ENCODE results near the gene AKAP6.

AKAP6 gene

DNA sequence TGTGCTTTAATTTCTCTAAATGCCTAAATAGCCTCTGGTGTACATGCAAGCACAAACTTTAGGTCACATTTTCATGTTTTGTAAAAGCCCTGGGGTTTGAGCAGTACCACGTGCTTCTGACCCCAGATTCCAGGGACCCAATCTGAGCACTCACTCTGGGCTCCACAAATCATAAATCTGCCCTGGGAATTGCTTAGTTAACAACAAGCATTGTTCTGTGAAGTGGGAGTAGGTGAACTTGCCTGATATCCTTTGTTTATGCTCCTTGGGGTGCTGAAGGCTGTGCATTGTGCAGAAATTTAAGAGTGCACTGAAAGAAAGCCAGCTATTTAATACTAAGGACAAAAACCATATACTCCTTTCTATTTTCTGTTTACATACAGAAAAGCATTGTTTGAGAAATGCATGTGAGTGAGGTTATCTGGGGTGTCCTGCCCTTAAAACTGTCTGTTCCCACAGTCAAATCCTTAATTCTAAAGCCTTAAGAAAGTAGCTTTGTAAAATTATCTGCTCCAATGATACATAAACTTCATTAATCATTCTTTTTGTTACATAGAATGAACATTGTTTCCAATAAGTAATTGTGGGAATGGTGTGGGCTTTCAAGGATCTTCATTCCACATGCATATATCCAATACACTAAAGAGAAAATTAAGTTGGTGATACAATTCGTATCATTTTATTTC lies 351.0 kb downstream of the AKAP6 start:
- DNase-seq, result no peak

DNA sequence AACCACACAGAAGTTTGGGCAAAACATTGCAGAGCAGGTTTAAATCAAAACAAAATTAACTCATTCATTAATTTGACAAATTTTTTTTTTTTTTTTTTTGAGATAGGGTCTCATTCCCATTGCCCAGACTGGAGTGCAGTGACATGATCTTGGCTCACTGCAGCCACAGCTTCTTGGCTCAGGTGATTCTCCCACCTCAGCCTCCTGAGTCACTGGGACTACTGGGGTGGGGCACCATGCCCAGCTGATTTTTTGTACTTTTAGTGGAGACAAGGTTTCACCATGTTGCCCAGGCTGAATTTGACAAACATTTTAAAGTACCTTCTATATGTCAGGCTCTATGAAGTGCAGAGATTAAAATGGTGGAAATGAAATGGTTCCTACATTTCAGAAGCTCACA lies 352.5 kb downstream of the AKAP6 start:
- no peak for DNase-seq

DNA sequence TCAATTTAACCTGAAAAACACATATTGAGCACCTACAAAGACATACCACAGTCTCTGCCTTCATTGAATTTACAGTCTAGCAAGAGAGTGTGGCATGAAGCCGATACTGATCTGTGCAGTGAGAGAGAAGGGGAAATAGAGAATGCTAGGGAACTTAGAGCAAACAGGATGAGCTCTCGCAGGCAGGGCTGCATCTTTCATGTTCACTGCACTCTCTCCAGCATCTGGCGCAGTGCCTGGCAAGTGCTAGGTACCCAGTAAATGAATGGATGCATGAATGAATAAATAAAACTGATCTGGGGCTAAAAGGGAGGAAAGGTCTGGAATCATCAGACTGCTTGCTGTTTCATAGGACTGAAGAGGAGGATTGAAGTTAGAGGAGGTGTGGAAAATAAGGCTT lies 353.1 kb downstream of the AKAP6 start:
- peak in 3 of 14 donors; percentile 8 to 15 (median 10) for DNase-seq

DNA sequence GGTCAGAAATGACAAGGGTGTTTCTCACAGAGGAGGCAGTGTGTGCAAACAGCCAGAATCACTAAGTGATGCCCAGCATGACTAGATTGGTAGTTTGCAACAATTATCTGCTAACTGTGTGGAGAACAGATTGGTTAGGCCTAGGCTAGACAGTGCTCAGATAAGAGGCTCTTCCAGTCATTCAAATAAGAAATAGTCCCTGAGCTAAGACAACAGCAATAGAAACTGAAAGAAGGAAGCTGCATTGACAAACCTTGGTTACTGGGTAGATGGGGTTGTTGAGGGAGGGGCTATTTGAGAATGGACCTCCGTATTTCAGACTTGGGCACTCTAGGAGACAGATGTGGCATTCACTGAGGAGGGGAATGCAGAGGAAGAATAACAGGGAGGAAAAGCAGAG lies 354.6 kb downstream of the AKAP6 start:
- no peak for DNase-seq

DNA sequence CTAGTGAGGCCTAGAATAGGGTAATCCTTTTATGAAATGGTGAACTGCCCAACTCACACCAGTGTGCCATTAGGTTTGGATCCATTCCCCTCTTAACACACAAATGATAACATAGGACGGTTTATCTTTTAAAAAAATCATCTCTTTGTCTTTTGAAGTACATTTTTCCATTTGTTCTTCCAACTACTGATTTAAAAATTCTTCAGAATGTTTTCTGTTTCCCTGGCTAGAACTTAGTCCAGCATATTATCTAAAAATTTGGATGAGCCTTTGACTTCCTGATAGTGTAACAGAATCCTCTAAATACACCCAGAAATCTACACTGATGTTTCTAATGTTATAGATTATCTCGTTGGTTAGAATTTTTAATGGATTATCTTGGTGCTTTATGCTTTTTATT lies 359.8 kb downstream of the AKAP6 start:
- no peak for DNase-seq

DNA sequence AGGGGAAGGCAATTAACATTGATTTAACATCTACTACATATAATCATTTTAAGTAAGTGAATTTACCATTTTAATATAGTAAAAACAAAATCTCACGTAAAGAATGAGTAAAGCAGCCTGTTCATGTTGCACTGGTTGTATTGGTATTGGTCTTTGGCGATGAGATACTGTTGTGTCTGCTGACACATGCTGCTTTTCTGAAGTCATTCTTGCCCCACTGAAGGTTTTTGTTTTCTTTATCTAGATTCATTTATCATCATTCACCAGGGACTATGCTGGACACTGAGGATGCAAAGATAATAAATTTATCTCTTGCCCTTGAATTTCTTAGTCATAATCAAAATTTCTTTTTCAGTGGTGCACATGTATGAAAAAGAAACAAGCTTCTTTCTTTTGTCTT lies 363.3 kb downstream of the AKAP6 start:
- no peak for DNase-seq

DNA sequence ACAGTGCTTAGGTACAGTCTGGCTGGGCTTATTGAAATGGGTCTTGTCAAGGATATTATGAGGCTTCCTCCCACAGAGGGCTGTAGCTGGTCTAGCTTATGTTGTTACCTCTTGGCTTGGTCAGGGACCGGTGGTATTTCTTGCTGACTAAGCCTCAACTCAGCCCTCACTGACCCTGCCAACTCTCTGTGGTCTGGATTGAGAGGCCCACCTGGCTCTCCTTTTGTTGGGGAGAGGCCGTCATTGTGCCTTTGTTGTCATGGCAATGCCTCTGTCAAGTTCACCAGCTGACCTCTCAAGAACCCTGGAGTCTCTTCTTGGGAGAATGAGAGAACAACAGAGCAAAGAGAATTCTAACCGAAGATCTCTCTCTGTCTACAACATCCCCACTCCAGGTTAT lies 364.0 kb downstream of the AKAP6 start:
- DNase-seq, result peak in 1 of 14 donors; percentile 14

DNA sequence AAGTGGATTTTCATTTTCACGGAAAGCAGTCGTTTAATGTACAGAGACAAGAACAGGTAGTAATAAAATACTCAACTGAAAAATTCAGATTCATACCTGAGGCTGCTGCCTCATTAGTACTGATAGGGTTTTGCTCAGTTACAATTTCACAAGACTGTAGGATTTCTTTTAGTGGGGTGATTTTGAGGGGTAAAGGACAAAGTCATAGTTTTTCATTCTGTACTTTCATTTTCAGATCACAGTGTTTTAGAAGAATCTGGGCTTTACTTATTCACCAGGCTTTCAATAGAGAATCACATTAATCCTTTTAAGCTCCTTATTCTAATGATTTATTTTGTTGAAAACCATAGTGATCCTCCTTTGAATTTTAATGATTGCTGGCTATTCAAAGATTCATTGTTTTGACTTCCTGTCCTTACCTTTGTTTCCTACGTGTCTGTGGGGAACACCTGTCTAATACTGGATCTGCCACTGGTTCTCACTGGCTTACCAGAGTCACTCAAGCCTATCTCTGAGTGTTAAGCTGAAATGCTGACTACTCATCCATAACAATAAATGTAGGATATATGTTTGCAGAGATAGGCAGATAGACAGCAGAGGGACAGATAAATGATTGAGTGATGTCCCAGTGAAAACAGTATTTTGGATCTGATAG lies 365.8 kb downstream of the AKAP6 start:
- DNase-seq, result no peak

DNA sequence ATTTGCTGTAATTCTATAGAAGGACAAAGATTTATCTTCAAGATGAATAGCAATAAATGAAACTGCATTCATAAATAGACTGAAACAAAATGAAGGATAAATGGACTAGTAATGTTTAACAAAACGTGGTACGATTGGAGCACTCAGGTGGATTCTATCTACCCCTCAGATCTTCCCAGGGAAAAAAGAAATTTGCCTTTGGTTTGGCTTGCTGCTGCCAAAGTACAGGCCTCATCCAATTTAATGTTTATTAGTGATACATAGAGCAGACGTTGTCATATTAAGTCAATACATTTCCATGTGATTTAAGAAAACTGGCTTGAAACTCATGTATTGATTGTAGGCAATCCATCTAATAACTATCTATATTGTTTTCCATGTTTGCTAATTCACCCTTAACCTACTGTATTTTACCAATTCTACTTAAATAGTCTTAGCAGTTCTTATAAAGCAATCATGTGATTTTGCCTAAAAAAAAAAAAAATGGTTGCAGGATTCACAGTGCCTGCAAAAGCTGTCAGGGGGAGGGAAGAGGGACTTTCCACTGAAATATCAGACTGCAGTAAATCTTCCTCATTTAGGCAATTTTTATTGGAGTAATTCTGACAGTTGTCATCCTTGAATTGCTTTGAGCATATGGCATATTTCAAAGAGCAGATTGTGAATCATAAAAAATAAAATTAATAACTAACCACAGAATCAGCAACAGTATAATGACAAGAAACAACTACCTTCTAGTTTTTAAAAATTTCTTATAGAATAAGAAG lies 367.4 kb downstream of the AKAP6 start:
- no peak for DNase-seq

DNA sequence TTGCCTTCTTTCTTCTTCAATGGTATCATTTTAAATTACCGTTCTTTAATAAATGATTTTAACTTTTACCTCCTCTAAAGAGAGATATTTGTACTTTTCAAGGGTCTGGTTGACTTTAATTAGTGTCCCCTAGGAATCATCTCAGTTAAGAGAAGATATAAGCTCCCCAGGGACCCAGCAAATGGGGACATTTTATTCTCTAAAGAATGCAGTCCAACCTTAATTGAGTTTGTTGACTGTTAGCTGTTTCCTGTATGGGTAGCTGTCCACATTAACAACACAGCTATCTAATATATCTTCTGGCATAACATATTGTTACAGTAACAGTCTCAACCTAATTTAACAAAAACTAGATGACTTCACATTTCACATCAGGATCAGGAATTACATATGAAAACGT lies 368.0 kb downstream of the AKAP6 start:
- DNase-seq, result no peak

DNA sequence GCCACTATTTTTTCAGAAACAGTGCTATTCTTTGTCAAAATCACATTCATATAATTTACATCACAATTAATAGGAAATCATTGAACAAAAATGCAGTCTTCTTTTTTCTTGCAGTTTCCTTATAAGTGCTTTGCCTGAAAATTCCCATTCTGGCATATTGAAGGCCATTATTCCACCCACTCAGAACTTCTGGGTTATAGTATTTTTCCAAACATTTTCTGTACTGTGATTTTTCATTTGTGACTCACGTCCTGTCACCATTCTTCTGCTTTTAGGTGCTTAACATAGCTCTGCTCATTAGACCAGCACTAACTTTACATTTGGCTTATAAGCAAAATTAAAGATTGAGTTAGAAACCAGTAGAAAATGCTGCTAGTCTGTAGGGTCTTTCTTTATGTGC lies 368.6 kb downstream of the AKAP6 start:
- no peak for DNase-seq

DNA sequence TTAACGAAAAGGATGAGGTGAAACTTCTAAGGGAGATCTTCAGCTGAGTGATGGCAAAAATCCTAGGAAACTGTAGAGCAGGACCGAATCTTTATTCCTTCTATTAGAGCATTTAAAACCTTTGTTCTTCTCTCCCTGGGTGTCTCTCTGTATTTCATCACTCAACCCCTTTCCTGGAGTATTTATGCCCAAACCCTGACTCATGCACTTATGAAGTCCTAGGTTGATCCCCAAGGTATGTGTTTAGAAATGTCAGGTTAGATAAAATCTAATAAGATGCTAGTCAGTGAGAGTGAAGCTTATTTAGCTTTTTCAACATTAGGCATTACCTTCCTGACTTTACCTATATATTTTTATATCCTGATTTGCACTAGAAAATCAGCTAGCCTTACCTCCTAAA lies 369.7 kb downstream of the AKAP6 start:
- no peak for DNase-seq

DNA sequence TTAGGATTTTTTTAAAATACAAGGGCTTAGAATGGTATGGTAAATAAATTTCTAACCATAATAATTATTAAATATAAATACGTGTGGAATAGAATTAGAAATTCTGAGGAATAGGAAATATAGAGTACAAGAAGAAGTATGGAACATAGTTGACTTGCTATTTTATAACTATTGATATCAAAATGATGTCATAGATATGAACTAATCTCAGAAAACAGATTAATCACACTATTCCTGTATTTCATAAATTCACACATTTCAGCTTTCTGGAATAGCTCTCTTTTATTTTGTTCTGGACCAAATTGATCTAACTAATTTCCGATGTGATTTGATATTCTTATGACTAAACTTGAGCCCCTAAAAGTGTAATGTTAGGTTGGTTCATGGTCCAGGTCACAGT lies 372.4 kb downstream of the AKAP6 start:
- DNase-seq, result no peak

DNA sequence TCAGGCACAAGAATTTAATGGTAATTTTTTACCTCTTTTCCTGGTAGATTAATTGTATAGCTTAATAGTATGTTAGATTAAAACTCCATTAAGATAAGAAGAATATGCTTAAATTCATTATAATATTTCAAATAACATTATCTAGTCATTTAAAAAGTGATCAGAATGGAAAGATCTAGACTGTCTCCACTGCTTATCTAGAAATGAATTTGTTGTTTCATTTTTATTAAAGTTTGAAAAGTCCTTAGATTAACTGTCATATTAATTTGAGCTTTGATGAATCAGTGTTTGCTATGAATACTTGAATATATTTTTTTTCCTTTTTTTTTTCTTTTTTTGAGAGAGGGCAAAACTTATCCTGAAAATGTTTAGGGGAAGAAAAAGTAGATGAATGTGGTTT lies 373.0 kb downstream of the AKAP6 start:
- no peak for DNase-seq

DNA sequence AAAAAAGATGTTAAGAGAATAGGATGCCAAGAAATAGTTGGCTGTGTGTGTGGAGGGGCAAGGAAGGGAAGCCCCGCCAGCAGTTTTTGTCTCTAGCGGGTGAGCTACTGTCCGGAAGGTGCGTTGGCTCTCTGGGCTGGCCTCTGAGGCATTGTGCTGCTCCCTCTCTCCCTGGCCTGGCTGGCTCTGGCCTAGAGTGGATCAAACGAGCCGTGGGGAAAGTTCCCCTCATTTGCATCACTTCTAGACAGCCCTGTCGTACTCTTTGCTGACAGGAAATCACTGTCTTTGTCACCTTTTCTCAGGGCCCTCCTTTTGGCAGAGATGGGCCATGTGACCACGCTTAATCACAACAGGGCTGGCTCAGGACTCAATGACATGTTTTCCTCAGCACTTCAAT lies 373.5 kb downstream of the AKAP6 start:
- DNase-seq, result peak in 10 of 14 donors; percentile 37 to 81 (median 52)

DNA sequence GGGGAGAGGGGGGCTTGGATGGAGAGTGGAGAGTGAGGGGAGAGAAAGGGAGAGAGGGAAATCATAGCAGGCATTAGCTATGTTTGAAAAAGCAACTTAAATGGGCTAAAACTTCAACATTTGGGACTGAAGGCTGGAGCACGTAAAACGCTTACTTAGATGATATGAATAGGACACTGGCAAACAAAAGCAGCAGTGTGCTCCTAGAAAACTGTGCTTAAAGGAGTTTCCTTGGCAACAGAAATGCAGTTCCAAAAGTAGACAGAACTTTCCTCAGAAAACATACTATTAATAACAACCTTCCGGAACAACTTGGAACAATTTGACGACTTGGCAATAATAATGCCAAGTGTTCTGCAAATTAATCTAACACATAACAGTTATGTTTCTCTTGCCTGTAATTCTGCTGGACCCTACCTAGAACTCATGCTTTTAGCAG lies 374.1 kb downstream of the AKAP6 start:
- peak in 1 of 14 donors; percentile 16 for DNase-seq

DNA sequence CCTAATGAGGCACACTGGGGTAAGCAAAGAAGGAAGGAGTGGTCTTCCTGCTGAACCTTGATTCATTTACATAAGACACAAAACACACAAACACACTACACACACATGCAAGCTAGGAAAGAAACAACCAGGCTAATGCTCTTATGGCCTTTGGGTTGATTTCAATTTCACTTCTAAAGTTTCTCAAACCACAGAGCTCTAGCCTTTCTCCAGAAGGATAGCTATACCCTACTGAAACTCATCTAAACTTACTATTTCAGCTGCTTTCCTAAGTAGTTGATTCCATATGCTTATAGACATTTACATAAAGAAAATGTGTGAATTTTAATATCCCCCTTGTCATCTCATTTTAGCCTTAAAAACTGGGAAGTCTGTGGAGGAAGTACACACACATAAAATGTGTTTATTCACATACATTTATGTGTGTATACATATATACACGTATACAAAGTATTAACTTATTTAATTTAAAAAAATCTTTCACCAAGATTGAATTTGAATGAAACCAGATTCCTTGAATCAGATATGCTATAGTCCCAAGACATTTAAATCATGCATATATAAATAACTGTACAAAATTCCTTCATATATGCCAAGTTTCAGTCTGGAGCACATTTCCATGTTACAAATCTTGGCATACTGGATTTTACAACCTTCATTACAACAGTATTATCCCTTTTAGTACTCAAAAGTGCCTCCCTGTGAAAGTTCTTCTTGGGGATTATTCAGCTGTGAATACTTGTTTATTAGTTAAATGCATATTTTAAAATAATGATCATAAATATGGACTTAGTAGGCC lies 377.8 kb downstream of the AKAP6 start:
- no peak for DNase-seq

DNA sequence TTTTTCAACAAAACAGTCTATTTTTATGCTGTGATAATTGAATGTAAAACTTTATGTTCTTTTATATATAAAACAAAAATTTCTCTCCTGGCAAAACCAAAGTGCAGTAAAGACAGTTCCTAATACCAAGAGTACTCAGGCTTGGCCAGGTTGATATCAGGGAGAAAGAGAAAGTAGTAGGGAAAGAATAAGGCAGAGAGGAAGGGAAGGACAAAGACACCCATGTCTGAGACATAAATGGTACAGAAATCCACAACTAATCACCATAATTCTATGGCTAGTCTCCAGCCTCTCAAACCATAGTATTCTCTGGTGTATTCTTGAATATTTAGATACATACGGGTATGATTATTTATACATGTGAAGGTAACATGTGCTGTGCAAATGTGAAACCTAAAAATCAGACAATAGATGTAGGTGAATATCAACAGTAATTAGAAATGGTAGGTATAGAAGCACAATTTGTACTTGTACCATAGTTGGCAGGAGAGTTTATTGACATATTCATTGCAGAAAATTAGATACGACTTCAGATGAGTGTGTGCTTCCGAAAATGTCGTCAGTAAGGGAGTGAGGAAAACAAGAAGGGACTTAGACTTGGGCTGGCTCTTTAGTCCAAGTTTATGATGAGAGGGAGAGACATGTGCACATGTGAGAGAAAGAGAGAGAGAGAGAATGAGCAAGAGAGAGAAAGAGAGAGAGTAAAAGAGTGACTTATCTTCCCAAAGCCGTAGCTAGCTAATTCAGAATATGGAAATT lies 378.8 kb downstream of the AKAP6 start:
- DNase-seq, result no peak

DNA sequence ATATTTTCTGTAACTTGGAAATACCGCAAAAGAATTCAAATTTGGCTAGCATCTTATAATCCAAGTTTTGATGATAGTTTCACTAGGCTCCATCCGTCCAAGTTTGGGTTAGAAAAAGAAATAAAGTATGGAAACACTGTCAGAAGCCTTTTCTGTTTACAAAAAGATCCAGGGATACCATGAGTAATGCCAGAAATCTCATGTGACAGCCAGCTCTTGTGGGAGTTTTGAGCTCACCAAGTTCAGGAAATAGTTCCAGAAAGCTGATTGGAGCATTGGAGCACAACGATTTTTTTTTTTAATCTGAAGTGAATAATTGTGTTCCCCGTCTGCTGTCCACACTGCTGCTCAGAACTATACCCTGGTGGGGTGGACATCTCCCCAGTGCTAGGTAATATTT lies 379.9 kb downstream of the AKAP6 start:
- DNase-seq, result peak in 3 of 14 donors; percentile 13 to 27 (median 18)

DNA sequence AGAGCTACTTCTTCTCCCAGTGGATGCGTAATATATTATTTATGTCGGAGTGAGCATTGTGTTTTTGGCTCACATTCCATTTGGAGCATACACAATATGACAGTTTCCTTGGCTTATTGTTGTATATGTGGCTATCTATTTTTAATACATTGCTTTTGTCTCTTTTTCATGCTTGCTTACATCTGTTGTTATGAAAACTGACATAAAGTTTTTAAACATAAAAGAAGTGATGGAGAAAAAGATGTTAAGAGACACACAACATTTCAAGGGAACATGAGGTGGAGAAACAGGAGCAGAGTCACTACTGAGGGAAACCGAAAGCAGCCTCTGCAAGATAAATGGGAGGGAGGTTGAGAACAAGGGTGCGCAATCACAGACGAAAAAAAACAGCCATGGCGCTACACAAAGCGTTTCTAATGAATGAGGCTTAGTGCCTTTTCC lies 381.2 kb downstream of the AKAP6 start:
- DNase-seq, result peak in 2 of 14 donors; percentile 9 to 10

DNA sequence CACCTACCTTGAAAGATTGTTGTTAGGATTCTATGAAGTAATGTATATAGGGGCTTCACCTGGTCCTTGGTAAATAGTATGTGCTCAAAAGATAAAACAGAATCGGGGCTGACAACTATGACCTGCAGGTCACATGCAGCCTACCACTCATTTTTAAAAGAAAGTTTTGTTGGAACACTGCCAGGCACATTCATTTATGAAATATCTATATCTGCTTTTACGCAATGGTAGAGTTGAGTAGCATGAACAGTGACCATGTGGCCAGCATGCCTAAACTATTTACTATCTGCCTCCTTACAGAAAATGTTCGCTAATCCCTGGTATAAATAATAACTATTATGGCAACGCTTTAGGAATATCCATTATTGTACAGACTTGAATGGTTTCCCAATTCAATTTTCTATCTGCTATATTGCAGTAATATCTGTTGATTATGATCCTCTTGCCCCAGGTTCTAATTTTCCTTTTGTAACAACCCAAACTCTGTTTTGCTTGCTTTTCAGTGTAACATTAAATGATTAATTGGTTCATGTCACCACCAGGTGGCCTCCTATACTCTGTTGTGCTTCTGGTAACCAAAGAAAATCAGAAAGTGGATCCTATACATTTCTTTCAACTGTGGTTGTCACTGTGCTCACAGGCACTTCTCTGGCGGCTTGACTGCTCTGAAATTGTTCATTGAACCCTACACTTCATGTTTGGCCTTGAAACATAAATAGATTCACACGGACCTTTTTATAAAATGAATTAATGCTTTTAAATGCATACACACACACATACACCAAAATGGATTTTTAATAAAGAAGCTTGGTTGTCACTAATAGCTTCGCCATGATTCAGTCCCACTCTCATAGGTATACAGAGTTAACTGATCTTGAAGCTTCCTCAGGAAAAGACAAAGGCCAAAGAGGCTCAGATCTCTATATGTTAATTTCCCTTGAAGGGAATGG lies 381.9 kb downstream of the AKAP6 start:
- DNase-seq, result peak in 1 of 14 donors; percentile 53
